ENCODE measurements around the gene WEE1.

WEE1 gene

DNA sequence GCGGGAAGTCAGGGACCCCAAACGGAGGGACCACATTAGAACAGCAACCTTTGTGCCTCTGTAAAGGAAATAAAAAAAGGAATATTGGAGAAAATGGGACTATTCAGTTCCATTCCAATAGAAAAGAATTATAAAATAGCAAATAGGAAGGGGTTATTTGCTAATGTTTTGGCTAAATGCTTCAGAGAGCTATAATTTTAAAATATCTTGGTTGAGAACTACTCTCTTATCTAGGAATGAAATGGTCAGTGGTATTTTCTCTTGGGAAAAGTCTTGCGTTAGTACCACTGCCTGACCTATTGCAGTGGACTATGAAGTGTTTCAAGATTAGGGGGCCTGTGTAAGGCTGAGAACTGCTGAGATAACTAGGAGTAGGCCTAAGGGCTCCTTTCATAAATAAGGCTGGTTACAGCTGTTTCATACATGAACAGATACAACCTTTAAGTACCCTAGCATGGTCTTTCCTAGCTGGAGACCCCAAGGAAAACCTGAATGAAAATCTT, 6.9 kb upstream of the WEE1 start:
- DNase-seq (ENCODE audit: low read depth in 2 of 2): no peak

DNA sequence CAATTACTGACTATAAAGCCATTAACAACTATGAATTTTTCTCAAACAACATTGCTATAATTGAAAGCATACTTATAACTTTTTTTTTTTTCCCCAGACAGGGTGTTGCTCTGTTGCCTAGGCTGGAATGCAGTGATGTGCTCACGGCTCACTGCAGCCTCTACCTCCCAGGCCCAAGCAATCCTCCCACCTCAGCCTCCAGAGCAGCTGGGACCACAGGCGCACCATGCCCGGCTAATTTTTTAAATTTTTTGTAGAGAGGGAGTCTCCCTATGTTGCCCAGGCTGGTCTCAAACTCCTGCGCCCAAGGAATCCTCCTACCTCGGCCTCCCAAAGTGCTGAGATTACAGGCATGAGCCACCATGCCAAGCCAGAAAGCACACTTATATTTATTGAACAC, 6.1 kb upstream of the WEE1 start:
- no peak for DNase-seq (ENCODE audit: low read depth in 2 of 2)

DNA sequence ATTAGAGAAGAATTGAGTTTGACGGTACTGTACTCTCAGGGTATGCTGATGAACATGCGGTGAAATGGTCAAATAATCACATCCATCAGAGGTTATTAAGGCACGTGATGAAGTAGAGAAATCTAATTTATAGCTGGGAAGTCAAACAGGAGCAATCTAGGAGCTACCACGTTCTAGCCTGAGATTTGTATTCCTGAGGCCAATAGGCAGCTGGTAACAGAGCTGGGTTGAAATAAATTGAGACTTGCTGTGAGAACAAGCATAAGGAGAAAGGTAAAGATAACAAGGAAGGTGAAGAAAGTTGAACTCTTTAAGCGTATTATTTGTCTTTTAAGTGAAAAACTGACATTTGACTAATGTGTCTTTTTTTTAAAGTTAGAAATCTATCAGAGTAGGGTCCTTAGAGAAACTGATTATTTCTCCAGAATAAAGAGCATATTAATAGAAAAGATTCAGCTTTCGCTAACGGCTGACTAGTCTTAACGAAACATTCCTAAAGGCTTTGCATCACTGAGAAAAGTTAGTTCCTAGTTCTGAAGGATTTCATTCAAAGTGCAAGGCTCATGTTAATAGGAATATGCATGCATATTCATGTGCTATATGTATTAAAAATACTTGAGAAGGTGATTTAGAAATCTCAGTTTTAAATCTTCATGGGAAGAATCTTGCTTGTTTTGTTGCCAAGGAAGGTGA, 5.2 kb upstream of the WEE1 start:
- DNase-seq (ENCODE audit: low read depth in 2 of 2): no peak

DNA sequence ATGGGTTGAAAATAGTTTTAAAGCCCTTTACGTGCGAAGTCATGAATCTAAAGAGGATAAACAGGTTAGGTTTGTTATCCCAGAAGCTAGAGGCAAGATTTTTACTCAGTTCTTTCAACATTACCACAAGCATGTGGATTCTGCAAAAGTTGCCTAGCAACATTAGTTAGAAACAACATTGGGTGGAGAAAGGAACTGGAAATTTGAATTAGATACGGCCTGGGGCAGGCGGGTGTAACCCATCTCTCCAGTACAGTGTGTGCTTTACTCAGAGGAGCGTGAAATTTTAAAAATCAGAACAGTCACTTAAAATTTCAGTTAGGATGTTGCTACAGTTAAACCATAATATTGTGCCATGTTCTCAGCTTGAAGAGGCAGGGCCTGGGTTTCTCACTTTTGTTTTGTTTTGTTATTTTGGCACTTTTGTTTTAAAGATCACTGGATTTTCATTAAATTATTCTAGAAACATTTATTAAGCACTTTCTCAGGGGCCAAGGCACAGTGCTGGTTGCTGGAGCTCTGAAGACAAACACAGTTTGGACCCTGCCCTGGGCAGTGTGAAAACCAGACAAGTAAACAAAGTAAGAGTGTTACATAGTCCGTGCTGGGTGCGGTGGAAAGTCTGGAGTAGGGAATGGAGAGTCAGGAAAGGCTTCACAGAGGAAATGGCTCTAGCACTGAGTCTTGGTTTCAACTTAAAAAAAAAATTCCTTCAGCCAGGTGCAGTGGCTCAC, 4.4 kb upstream of the WEE1 start:
- DNase-seq (ENCODE audit: low read depth in 2 of 2): no peak

DNA sequence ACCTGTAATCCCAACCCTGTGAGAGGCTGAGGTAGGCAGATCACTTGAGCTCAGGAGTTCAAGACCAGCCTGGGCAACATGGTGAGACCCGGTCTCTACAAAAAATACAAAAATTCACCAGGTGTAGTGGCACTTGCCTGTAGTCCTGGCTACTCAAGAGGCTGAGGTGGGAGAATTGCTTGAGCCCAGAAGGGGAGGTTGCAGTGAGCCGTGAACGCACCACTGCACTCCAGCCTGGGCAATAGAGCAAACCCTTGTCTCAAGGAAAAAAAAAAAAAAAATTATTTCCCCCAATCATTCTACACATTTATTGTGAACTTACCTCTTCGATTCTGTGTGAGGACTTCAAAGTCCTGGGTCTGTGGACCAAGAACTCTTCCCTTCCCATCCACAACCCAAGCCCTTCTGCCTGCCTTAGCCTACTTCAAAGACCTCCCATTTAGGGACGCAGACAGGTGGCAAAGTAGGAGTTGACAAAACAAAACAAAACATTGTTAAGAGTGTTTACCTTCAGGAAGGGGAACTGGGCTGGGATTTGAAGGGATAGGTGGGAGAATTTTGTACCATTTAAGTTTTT, 3.8 kb upstream of the WEE1 start:
- DNase-seq (ENCODE audit: low read depth in 2 of 2): no peak

DNA sequence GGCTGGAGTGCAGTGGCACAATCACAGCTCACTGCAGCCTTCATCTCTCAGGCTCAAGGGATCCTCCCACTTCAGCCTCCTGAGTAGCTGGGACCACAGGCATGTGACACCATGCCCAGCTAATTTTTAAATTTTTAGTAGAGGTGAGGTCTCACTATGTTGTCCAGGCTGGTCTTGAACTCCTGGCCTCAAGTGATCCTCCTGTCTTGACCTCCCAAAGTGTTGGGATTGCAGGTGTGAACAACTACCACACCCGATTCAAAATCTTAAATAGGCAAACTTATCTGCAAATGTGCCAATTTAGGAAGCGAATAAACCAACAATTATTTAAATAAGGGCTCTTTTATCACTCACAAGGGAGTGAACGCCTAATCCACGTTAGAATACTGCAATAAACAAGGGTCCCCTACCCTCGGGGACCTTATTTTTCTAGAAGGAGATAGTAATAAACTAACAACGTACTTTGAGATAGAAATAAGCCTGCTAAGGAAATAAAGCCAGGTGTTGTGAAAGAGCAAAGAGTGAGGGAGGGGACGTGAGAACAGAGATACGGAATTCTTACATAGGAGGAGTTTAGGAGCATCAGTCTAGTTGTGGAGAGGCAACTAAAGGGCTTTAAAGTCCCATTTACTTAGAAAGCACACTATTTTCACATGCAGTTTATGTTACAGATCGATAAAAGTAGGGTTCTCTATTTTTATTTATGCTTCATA, 3.0 kb upstream of the WEE1 start:
- DNase-seq (ENCODE audit: low read depth in 2 of 2): no peak

DNA sequence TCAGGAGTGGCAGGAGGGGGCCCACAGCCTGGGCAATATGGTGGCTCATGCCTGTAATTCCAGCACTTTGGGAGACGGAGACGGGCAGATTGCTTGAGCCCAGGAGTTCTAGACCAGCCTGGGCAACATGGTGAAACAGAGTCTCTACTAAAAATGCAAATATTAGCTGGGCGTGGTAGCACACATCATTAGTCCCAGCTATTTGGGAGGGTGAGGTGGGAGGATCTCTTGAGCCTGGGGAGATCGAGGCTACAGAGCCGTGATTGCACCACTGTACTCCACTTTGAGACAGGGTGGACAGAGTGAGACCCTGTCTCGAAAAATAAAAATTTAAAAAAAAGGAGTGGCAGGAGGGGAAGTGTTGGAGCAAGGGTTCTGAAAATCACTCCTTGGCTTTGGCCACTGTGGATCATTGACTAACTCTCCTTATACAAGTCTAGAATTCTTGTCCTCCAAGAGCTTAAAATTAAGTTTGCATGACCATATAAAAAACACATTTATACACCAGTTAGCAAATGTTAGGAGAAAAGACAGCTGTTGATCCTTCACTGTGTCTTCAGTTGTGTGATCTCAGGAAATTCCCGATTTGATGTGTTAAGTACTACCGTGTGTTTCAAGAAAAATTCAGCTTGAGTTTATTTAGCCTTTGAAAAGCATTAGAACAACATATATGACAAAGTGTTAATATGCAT, 2.3 kb upstream of the WEE1 start:
- no peak for DNase-seq (ENCODE audit: low read depth in 2 of 2)

DNA sequence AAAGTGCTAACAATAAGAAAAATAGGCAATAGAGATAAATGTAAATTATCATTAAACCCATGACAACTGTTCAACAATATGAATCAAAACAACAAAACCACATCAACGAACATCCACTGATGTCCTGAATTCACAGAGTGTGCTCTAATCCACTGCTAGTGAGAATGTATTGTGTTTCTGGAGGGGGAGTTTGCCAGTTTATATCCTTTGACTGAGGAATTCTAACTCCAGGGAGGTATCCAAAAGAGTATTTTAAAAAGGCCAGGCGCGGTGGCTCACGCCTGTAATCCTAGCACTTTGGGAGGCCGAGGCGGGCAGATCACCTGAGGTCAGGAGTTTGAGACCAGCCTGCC, 1.7 kb upstream of the WEE1 start:
- DNase-seq (ENCODE audit: low read depth in 2 of 2): no peak

DNA sequence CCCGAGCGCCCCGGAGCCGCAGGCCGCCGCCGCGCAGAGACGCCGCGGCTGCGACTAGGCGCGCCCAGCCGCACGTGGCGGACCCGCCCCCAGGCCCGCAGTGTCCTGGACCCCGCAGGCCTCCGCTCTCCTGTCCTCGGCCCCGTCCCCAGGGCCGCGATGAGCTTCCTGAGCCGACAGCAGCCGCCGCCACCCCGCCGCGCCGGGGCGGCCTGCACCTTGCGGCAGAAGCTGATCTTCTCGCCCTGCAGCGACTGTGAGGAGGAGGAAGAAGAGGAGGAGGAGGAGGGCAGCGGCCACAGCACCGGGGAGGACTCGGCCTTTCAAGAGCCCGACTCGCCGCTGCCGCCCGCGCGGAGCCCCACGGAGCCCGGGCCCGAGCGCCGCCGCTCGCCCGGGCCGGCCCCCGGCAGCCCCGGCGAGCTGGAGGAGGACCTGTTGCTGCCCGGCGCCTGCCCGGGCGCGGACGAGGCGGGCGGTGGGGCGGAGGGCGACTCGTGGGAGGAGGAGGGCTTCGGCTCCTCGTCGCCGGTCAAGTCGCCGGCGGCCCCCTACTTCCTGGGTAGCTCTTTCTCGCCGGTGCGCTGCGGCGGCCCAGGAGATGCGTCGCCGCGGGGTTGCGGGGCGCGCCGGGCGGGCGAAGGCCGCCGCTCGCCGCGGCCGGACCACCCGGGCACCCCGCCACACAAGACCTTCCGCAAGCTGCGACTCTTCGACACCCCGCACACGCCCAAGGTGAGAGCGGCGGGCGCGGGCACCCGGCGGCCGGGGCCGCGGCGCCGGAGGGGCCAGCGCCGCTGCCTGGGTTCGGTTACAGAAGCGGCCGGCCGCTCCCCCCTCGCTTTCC, 528 bp downstream of the WEE1 start:
- peak in 1 of 2 donors; percentile 8 for DNase-seq (ENCODE audit: low read depth in 2 of 2)

DNA sequence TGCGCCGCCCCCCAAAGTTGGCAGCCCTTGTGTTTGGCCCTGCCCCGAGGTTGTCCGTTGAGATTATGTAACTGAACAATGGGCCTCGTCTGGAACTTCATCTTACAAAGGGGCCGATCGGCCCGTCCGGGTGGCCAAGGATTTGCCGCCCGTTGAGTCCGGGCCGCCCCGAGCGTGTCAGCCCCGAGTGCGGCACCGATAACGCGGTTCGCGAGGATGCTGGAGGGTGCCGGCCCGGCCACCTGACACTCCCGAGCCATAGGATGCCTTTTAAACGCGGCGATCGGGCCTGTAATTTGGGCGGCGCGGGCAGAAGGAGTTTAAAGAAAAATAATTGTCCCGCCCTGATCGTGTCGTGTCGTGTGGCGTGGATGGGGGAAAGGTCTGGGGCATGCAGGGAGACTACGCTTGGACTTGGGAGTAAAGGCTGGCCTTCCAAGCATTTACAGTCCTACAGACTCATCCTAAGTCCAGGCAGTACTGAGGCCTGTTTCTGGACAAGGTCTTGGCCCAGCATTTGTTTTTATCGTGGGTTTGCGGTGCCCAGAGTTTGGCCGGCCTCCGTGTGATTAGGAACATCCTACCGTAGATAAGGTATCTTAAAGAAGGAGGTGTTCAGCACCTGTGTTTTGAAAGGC, 1.3 kb downstream of the WEE1 start:
- DNase-seq (ENCODE audit: low read depth in 2 of 2): peak in 1 of 2 donors; percentile 9

DNA sequence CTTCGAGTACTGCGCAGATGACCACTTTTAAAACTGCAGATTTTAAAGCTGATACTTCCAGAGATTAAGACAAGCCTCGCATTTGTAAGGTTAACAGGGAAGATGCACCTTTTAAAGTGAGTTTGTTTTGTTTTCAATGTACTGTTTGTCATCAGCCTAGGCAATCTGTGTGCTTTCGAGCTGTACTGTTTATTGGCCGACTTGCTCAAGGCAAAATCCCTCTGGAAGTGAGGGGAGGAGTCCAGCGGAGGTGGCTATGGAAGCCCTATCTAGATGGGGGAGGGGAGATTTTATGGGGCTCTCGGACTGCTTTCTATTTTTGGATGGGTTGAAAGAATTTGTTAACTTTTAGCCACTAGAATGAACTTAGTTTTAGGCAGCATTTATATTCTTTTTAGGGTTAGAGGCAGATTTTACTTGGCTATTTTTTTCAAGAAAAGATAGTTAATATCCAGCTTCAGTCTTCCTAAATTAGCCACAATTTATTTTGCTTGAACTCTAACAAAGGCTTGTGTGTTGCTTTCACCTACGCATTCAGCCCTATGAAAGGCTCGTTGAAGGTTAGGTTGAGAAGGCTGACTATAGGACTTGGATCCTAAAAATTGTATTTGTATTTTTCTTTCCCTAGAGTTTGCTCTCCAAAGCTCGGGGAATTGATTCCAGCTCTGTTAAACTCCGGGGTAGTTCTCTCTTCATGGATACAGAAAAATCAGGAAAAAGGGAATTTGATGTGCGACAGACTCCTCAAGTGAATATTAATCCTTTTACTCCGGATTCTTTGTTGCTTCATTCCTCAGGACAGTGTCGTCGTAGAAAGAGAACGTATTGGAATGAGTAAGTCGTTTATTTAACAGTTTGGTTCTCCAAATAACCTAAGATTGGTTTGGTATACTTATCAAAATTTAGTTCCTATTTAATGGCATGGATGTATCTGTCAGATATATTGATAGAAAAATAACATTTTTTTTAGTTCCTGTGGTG, 2.1 kb downstream of the WEE1 start:
- DNase-seq (ENCODE audit: low read depth in 2 of 2): no peak

DNA sequence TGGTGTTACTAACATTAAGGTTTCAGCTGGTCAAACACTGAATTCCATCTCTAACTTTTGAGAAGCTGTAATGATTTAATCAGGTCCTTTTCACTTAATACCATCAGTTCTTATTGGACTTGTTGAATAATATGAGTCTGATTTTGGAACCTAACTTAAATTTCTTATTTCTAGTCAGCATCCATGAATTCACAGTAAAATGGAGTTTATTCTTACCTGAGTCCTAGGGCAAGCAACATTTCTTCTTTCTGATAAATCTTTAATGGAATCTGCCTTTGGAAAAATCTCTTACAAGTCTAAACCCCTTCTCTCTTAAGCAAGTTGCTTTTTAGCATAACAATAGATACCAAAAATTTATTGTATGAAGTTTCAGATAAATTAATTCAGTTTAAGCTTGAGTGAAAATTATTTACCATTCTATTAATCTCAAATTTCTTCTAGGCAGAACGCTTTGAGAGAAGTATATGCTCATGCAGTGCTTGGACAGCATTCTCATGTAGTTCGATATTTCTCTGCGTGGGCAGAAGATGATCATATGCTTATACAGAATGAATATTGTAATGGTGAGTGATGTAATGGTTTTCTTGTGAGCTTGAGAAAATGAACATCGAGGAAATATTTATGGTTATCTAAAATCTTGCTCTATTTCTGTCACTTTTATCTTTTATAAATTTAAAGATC, 3.4 kb downstream of the WEE1 start:
- DNase-seq (ENCODE audit: low read depth in 2 of 2): no peak

DNA sequence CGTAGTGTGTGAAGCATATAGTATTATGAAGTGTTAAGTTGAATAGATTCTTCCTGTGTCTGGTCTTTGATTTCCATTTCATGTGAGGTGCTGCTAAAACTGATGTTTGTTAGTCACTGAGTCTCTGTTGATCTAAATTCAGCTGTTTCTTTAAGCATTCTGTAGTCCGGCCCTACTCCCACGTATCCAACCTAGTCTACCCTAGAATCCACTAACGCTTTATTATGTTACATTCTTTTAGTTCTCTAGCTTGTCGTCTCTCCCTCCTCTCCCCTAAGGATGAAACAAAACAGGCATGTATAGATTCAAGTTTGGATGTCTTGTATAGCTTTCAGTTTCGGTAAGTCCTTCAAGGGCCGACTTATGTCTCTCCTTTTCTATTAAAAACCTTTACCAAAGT, 4.1 kb downstream of the WEE1 start:
- DNase-seq (ENCODE audit: low read depth in 2 of 2): no peak

DNA sequence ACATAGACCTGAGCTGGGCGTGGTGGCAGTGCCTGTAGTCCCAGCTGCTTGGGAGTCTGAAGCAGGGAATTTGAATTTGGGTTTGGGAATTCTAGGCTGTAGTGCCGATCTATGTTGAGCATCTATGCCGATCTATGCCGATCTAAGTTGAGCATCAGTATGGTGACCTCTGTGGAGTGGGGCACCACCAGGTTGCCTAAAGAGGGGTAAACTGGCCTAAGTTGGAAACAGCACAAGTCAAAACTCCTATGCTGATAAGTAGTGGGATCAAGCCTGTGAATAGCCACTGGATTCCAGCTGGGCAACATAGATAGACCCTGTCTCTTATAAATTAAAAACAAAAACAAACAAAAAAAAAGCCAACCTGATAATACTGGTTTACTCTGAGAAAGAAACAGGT, 7.4 kb downstream of the WEE1 start:
- no peak for DNase-seq (ENCODE audit: low read depth in 2 of 2)

DNA sequence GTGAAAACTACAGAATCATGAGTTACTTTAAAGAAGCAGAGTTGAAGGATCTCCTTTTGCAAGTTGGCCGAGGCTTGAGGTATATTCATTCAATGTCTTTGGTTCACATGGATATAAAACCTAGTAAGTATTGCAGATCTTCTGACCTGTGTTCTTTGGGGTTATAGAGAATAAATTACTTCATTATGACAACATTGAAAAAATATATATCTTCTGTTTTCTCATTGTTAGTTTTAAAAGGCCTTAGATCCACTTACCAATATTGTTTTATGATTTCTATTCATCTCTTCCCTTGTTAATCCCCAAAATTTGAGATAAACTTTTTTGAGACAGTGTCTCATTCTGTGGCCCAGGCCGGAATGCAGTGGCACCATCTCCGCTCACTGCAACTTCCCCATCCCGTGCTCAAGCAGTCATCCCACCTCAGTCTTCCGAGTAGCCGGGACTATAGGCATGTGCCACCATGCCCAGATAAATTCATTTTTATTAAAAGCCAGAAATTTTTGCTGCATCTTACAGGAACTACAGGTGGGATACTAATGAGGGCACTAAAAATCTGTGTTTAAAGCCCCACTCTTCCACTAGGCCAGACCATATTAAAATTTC, 8.2 kb downstream of the WEE1 start:
- DNase-seq (ENCODE audit: low read depth in 2 of 2): no peak

DNA sequence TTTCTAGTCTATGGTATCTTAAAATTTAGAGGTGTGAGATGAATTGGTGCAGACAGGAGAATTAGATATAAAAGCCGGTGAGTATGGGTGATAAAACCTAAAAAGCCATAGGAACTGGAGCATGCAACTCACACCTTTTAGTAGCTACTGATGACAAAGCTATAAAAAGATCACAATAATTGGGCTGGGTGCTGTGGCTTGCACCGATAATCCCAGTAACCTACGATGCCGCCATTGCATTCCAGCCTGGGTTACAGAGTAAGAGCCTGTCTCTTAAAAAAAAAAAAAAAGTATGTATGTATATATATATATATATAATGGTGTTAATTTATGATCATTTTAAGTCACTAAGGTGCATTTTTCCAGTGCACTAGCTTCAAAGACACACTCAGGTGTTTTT, 17.2 kb downstream of the WEE1 start:
- no peak for DNase-seq (ENCODE audit: low read depth in 2 of 2)

DNA sequence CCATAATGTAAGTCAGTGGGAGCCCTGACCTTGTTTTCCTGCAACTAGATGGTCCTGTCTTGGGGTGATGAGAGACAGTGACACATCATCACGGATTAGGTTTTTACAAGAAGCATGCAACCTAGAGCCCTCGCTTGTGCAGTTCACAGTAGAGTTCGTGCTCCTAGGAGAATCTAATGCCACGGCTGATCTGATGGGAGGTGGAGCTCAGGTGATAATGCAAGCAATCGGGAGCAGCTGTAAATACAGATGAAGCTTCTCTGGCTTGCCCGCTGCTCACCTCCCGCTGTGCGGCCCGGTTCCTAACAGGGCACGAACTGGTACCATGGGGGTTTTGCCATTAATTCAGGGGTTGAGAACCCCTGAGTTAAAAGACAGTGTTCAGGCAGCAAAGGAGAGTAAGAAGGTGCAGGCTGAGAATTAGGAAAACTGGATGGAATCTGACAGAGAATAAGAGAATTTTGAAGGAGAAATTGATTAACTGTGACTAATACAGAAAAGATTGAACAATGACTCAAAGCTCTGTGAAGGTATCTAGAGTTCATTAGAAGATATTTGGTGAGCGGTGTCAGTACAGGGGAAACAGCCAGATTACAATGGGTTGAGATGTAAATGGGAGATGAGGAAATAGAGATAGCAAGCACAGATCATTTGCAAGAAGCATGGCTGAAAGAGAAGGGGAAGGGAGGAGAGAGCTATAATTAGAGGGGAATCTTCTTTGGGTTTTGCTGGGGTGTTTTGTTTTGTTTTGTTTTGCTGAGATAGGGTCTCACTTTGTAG, 21.0 kb downstream of the WEE1 start:
- DNase-seq (ENCODE audit: low read depth in 2 of 2): no peak

Measured in stimulated activated CD8-positive, alpha-beta memory T cell treated with anti-CD3 and anti-CD28 coated beads, Interleukin-7, amount 100 ng/mL, for 4 hours (primary cell).